GM21576 (cell line): ENCODE measurements around the gene TESK2.
"Not testable (repeated sequence)": the region's sequence is repeated elsewhere in the genome, so short reads cannot be mapped to it uniquely, and the experiment has no call there.

ENCODE experiments used
- ATAC-seq: cut with Tn5 transposase; IDR thresholded peaks from one replicate; pipeline ENCODE4 v1.9.1; 2021; ENCODE audit warnings: mild to moderate bottlenecking, moderate library complexity; ENCODE audit not compliant: unreplicated experiment

Gene TESK2

DNA sequence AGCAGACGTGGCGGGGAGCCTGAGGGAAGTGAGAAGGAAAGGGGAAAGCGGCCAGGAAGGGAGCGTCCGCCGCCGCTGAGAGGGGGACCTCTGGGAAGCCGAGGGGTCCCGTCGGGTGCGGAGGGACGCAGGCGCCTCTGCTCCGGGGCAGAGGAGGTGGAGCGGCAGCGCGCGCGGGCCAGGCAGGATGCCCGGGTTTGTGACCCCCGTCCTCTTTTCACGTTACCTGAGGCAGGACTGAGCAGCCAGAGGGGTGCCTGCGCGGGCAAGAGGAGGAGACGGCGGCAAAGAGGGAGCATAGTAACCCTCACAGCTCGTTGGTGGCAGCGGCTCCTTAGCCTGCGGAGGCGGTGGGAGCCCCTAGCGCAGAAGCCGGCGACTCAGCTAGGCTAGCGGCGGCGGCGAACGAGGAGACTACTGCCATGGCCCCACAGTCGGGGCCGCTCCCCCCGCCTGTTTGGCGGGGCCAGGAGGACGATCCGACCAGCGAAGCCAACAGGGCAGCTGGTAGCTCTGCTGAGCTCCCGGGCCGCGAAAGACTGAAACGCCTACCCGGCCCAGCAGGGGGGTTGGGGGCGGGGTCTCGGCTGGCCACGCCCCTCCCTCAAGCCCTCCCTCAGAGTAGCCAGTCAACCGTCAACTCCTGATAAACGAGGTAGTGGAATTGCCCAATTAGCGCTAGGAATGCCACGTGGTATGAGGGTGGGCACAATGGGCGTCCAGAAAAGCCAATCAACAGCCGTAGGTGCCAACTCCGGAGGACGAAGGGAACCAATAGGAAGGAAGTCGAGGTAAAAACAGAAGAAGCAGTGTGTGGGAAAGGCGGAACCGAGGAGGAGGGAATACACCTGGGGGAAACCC is at the start of gene TESK2:
TESK2 (minus strand) TSS at position 538 of the 861 bp plus-strand sequence. CDS start 33,378 bp downstream, outside the sequence.
- peak; percentile 87 for ATAC-seq

DNA sequence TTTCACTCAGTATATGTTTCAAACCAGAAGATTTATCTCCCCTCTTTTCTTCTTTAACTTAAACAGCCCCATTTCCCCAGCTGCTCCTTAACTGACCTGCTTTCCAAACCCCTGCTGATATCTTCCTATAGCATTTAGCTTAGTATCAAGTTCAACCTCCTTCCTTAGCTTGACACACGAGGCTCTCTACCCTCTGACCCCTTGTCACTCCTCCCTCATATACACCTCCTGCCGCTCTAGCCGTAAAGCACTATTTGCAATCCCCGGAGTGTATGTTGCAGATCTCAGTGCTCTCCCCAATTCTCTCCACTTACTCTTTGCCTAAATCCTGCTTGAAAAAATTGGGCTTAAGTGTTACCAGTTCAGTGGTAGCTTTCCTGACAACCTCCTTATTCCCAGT is 45.9 kb upstream of the TESK2 start:
- no peak for ATAC-seq

- ATAC-seq, result no peak
These were observed 45.2 kb upstream of the TESK2 start for GRCh38 chr1:45535988-45536766.

- ATAC-seq, result no peak
These were observed 40.9 kb upstream of the TESK2 start for GRCh38 chr1:45531873-45532272.

DNA sequence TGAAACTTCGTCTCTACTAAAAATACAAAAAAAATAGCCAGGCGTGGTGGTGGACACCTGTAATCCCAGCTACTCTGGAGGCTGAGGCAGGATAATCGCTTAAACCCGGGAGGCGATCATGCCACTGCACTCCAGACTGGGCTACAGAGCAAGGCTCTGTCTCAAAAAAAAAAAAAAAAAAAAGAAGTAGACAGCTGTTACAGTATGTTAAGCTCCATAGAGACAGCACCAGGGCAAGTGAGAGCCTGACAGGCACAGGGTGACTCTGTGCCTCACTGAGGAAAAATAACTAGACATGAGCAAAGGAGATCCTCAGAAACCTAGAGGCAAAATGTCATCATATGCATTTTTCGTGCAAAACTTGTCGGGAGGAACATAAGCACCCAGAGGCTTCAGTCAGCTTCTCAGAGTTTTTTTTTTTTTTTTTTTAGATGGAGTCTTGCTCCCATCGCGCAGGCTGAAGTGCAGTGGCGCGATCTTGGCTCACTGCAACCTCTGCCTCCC is 39.7 kb upstream of the TESK2 start:
- ATAC-seq, result no peak

GRCh38 chr1:45526135-45526644 is 35.2 kb upstream of the TESK2 start:
- ATAC-seq, result no peak

GRCh38 chr1:45523975-45524374 is 33.0 kb upstream of the TESK2 start:
- not testable (repeated sequence) for ATAC-seq

- ATAC-seq, result not testable (repeated sequence)
These were observed 32.6 kb upstream of the TESK2 start for GRCh38 chr1:45523516-45523915.

- ATAC-seq, result no peak
These were observed 31.6 kb upstream of the TESK2 start for GRCh38 chr1:45522324-45523104.

GRCh38 chr1:45521413-45522323 is 30.7 kb upstream of the TESK2 start, which contains the start of gene PRDX1:
TSS of gene PRDX1 (minus strand) at chr1:45521884. CDS start at chr1:45519043, 2,841 bp downstream.
- ATAC-seq, result peak; percentile 82

DNA sequence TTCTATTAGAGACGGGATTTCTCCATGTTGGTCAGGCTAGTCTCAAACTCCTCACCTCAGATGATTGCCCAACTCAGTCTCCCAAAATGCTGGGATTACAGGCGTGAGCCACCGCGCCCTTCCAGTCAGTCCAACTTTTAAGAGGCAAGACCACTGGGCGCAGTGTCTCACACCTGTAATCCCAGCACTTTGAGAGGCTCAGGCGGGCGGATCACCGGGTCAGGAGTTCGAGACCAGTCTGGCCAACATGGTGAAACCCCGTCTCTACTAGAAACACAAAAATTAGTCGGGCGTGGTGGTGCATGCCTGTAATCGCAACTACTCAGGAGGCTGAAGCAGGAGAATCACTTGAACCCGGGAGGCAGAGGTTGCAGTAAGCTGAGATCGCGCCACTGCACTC is 28.8 kb upstream of the TESK2 start:
- not testable (repeated sequence) for ATAC-seq

DNA sequence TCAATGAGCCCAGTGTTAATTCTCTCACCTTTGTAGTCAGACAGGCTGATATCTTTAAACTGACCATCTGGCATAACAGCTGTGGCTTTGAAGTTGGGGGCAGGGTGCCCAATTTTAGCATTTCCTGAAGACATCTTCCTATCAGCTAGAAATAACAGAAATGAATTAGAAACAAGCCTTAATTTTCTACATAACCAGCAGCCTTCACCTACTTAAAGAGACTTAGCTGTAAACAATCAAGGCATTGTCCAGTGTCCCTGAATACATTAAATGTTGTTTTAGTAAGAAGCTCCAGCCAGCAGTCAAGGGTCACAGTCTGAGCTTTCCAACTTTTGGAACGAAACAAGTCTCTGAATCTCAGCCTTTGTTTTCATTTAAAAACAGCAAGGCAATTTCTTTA is 27.9 kb upstream of the TESK2 start:
- no peak for ATAC-seq

GRCh38 chr1:45518366-45518765 is 27.4 kb upstream of the TESK2 start:
- not testable (repeated sequence) for ATAC-seq

- ATAC-seq, result no peak
These were observed 25.5 kb upstream of the TESK2 start for GRCh38 chr1:45516465-45516864.

DNA sequence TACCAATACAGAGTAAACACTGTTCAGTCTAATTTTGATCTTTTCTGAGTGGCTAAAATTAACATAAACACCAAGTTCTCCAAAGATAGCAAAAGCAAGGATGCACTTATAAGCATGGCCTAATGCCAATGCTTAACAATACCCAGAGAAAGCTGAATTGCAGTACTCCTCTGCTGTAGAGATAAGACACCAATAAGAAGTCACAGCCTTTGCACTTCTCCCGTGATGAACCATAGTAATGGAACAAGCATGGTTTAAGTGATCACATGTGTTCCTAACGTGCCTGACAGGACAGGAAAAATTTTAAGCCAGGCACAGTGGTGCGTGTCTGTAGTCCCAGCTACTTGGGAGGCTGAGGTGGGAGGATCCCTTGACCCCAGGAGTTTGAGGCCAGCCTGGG is 25.1 kb upstream of the TESK2 start:
- no peak for ATAC-seq

GRCh38 chr1:45513532-45514260 is 22.7 kb upstream of the TESK2 start:
- not testable (repeated sequence) for ATAC-seq

DNA sequence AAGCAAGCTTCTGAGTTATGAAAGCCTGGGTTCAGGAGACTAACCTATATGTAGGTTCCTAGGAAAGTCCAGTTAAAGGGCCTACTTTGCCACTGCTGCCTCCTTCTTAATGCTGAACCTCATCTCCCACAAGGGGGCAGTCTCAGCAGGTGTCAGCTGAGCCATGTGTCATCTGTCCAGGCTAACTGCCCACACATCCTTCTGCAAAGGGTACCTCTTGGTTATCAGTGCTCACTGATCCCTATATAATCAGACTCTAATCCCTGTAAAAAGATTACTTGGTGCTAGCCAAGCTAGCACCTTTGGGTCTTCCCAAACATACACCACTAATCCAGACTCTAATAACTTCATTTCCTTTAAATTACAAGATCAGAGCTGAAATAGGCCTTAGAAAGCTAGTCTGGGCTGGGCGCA is 21.7 kb upstream of the TESK2 start:
- no peak for ATAC-seq

DNA sequence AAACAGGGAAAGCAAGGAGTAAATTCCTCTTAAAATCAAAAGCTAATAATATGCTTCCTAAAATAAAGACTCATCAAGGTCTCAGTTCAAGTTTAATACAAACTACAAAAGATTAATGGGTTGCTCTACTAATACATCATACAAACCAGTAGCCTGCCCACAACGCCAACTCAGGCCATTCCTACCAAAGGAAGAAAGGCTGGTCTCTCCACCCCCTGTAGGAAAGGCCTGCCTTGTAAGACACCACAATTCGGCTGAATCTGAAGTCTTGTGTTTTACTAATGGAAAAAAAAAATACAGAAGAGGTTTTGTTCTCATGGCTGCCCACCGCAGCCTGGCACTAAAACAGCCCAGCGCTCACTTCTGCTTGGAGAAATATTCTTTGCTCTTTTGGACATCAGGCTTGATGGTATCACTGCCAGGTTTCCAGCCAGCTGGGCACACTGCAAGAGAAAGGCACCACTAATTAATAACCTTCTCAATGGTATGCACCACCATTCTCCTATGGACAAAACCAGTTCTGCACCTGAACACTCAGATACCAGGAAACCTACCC is 20.1 kb upstream of the TESK2 start:
- ATAC-seq, result no peak
